Hepatocyte (in vitro differentiated cells): ENCODE measurements around the gene WFDC1.

Experiments
- CTCF ChIP-seq: fragments of 200-600 bp; sonication (generic); IDR thresholded peaks from 2 replicates; pipeline ENCODE4 v1.5.1; 2016; ENCODE audit warnings: antibody characterized with exemption, mild to moderate bottlenecking; ENCODE audit not compliant: poor library complexity
- EZH2phosphoT487 ChIP-seq: fragments of 200-600 bp; sonication (generic); IDR thresholded peaks from one replicate; pipeline ENCODE4 v1.6.1; 2018; ENCODE audit warnings: antibody characterized with exemption, mild to moderate bottlenecking, low read depth, moderate library complexity; ENCODE audit not compliant: unreplicated experiment, severe bottlenecking

- TF ChIP-seq CTCF (no peak), EZH2phosphoT487 (no peak)
Measured at GRCh38 chr16:84279881-84280280, 14.8 kb upstream of the WFDC1 start.
